Activated CD4-positive, alpha-beta T cell treated with anti-CD3 and anti-CD28 coated beads, Interleukin-2, Interleukin-6, amounts not matched to agents 100 ng/mL and 50 ng/mL, durations not matched to agents 16 hours and 8 hours (primary cell): ENCODE data around the gene GNB2.
"Not testable (repeated sequence)": the region's sequence is repeated elsewhere in the genome, so short reads cannot be mapped to it uniquely, and the experiment has no call there.

Experiments
- DNase-seq: peaks from one replicate; pipeline ENCODE4 v3.0.0-alpha.2; 2020

GNB2 gene

DNA sequence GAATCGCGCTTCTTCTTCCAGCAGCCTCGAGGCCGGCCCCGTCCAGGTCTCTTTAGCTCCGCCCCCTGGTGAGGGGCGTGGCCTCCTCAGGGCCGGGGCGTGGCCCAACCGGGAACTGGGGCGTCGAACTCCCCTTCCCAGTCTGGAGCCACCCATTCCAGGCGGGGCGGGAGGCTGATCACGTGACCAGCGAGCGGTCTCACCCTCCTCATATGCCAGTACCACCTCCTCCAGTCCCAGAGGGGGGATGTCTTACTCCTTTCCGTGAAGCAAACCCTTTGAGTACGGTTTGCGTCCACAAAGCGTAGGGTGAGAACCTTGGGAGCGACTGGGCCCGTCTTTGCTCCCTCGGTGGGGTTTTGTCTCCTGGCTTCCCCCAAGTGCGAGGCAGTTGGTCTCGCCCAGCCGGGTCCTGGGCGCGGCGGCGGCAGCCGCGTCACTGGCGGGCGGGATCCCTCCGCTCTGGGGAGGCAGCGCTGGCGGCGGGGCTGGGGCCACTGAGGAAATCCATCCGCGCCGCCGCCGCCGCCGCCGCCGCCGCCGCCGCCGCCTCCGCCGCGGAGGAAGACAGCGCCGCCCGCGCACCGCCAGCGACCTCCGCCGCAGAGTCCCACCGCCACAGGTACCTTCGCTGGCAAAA lies at the start of gene GNB2:
Gene GNB2 (plus strand): TSS at position 439 of the 640 bp plus-strand sequence. CDS start 2,526 bp downstream, outside the sequence.
- DNase-seq = peak; percentile 100

DNA sequence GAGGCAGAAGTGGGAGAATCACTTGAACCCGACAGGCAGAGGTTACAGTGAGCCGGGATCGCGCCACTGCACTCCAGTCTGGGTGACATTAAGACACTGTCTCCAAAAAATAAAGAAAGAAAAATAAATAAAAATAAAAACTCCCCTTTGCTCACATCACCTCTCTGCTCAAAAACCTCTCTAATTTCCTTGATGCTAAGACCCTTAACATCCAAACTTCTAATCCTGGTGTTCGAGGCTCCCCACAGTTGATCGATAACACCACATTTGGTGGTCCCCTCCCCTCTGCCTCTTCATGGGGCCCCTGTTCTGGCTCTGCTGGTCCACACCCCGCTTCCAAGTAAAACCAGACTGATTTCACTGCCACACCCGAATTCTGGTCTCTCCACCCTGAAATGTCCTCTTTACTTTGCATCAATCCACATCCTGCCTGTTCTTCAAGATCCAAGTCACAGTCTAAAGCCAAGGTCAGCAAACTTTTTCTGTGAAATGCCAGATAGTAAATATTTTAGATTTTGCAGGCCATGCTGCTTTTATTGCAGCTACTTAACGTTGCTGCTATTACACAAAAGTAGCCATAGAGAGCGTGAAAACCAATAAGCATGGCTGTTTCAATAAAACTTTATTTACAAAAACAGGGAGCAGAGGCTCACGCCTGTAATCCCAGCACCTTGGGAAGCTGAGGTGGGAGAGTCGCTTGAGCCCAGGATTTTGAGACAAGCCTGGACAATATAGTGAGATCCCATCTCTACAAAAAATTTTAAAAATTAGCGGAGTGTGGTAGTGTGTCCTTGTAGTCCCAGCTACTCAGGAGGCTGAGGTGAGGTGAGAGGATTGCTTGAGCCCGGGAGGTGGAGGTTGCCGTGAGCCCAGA lies 49.4 kb upstream of the GNB2 start:
- no peak for DNase-seq

DNA sequence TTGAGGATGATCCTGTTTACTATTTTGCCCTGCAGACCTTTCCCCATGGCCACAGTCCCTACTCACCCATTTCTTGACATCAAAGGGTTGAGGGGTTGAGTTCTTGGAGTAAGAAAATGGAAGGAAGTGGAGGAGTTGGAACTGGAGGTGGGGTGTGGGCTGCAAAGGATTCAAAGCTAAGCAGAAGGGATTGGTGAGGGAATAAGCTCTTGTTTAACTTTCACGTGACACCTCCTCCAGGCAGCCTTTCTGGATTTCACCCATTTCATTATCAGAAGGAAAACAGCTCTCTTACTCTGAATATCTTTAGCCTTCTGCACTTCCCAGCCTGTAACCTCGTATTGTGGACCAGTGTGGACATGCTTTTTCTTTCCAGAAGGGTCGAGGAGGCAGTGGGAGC lies 47.5 kb upstream of the GNB2 start:
- no peak for DNase-seq

DNA sequence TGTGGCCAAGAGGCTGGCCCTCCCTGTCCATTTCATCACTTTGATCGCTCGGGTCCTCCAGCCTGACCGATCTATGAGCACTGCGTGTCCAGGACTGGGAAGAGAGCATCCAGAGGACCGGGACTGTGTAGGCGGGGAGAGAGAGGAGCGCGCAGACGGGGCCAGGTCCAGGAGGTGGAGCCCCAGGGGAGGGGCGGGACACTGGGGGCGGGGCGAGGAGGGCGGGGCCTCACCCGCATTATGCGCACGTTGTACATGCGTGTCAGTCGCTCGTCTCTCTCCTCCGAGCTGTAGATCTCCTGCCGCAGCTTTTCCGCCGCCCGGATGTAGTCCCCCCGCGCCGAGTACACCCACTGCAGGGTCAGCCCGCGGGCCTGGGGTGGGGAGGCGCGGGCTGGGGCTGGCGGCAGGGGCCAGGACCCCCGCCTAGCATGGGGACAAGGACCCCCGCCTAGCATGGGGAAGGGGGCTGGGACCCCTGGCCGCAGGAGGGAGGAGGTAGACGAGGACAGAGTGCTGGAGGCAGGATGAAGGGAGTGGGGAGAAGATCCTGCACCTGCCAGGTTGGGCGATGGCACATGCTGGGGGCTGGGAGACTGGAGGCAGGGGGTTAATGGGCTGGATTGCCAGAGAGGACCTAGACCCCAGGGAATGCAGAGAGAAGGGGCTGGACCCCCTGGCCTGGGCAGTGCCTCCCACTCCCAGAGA lies 46.9 kb upstream of the GNB2 start:
- DNase-seq = peak; percentile 93

DNA sequence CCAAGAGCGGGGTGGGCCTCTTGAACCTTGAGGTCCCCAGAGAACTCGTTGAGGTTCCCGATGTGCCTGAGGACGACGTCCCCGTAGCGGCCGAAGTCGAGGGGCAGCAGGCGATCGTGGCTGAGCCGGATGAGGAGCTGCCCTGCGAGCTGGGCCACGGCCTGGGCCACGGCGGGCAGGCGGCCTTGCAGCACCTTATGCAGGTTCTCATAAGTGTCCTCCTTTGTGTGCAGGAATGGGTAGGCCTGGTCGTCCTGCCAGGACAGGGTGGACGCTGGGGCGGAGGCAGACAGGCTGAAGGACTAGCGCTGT lies 46.3 kb upstream of the GNB2 start:
- DNase-seq = no peak

DNA sequence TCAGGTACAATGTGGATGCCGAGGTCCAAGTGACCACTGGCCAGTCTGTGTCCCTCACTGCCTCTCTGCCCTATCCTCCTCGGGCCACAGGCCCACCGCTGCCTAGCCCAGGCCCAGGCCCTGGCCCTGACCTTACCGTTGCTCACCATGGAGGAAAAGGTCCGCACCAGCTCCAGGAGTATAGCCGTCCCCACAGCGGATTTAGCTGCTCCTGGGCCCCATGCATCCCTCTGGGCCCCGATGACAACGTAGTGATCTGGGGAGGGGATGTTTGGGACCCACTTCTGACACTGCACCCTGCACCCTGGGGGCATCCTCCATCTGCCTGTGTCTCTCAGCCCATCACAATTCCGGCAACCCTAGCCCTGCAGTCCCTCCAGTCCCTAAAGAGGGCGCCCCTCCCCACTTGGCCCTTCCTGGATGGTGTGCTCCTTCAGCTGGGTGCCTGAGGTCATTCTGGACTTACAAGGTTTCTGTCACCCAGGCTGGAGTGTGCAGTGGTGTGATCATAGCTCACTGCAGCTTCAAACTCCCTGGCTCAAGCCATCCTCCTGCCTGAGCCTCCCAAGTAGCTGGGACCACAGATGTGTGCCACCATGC lies 44.3 kb upstream of the GNB2 start:
- peak; percentile 53 for DNase-seq

DNA sequence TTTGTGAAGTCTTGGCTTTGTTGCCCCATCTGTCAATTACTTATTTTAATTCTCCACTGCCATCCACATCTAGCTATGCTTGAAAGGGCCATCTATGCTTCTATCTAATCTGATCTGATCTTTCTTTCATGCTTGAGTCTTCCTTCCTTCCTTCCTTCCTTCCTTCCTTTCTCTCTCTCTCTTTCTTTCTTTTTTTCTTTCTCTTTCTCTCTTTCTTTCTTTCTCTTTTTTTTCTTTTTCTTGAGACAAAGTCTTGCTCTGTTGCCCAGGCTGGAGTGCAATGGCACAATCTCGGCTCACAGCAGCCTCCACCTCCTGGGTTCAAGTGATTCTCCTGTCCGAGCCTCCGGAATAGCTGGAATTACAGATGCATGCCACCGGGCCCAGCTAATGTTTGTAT lies 43.5 kb upstream of the GNB2 start:
- DNase-seq = no peak

DNA sequence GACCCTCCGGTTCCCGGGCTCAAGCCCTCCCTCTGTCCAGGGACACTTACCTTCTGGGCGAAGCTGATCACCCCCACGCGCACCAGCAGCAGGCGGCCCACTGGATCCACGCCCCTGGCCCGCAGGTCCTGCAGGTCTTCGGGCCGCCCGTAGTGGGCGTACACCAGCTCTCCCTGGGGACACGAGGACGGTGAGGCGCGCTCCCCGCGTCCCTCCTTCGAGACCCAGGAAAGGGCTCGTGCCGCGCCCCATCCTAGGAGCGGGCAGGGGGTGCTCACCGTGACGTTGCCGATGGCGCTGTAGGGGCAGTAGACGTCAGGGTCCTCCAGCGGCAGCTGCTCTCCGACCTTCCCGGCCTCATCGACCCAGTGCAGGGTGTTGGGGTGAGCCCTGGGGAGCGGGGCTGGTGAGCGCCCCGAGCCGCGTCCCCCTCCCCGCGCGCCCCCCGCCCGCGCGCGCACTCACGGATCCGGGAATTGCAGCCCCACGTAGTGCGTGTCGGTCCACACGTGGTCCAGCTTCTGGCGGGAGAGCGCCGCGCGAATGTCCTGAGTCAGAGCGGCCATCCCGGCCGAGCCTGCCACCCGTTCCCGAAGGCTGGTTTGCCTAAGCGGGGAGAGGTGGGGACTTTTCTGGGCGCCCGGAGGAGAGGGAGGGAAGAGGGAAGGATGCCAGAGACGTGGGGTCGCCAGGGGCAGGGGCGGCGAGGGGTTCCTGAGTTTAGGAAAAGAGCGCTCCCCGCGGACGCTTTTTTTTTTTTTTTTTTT lies 40.4 kb upstream of the GNB2 start:
- peak; percentile 81 for DNase-seq

DNA sequence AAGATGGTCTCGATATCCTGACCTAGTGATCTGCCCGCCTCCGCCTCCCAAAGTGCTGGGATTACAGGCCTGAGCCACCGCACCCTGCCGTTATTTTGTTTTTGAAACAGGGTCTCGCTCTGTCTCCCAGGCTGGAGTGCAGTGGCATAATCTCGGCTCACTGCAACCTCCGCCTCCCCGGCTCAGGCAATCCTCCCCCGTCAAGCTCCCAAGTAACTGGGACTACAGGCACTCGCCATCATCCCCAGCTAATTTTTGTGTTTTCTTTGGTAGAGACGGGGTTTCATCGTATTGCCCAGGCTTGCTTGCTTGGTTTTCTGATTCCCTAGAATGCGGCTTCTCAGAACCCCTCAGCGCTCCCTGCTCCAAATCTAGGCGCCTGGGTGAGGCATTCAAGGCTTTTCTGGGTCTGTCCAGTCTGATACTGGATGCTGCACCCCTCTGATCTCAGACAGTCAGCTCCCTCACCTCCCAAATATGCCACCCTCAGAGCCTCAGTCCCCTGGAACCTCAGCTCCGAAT lies 33.5 kb upstream of the GNB2 start:
- no peak for DNase-seq

DNA sequence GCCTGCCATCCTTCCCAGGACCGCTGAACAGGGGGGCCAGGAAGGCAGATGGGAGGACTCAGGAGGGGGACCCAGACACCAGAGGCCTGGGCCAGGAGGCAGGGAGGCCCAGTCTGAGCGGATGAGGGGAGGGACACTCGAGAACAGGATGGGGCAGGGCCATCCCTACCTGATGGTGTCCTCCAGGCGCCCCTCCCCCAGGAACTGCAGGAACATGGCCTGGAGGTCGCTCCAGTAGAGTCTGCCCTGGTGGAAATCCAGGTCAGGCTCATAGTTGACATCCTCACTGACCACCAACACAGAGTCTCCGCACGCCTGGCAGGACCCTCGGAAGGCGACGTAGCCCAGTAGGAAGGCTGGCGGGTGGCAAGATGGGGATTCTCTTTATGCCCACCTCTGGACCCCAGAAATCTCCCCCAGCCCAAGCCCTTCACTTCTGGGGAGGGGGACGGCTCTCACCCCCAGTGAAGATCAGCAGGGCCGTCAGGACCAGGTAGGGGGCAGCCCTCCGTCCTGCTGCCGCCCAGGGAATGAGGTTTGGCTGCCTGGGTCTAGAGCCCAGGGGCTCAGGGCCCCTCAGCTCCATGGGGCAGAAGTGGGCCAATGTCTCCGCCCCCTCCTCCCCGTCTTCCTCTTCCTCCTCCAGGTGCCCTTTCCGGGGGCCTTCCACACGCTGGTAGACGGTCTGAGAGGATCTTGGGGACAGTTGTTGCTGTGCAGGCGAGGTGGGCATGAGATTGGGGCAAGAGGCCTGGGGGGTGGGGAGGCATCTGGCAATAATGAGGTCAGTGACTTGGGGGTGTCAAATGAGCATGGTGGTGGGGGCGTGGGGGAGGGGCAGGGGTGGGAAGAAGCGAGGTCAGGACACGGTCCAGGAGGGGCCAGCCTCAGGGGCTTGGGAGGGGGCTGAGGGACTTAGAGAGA lies 32.8 kb upstream of the GNB2 start:
- DNase-seq = no peak

DNA sequence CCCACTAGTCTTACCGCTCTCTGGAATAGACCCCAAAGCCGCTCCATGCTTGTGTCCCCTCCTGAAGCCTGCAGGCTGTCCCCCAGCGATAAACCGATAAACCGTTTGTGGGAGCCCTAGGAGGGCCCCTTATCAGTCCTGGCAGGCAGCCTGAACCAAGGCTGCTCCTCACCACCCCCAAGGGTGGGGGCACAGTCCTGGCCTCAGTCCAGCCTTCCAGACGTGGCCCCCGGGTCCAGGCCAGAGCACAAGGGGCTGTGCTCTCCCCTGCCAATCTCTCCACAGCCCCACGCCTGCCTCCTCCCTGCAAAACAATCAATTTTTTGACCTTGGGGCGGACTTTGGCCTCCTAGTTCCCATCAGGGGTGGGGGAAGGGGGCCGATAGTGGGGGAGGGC lies 32.1 kb upstream of the GNB2 start, which contains the start of gene TFR2:
Gene TFR2 (minus strand): TSS at position 90 of the 397 bp plus-strand sequence. CDS start 43 bp downstream, at position 47.
- no peak for DNase-seq

DNA sequence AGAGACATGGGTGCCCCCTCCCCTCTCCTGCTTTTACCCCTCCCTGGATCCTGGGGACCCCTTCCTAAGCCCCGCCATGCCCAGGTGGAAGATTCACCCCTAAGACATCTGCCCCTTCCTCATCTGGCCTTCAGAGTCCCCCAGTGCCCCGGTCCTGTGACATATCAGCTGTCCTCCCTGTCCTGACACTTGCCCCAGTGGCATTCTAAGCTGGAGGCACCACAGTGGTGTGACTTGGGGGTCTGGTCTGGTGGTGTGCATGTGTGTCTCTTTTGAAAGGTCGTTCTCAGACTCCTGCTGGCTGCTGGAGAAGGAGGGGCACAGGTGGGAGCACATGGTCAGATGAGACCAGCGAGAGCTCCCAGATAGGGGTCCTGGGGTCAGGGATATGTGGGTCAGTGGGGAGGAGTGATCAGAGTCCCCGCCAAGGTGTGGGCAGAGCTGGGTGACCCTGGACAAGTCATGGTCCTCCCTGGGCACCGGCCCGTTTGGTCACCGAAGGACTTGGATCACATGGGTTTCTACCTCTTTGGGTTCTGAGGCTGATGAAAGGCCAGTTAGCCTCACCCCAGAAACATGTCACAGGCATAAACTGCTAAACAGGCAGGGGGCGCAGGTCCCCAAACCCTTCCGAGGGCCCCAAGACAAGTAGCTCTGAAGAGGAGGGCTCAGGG lies 31.5 kb upstream of the GNB2 start:
- no peak for DNase-seq

DNA sequence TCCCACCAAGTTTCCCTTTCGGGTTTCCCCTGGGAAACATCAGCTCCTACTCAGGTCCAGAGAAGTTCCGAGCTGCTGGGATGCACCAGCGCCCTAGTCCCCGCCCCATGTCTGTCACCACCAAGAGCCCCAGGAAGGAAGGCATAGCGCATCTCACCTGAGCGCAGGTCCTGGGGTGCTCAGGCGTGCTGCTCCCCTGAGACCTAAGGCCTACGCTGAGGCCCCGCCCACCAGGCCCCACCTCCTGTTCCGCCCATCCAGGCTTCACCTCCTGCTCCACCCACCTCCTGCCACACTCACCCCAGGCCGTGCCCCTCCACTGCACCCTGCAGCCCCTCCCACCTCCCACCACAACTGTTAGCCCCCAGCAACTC lies 31.0 kb upstream of the GNB2 start:
- DNase-seq = peak; percentile 32

DNA sequence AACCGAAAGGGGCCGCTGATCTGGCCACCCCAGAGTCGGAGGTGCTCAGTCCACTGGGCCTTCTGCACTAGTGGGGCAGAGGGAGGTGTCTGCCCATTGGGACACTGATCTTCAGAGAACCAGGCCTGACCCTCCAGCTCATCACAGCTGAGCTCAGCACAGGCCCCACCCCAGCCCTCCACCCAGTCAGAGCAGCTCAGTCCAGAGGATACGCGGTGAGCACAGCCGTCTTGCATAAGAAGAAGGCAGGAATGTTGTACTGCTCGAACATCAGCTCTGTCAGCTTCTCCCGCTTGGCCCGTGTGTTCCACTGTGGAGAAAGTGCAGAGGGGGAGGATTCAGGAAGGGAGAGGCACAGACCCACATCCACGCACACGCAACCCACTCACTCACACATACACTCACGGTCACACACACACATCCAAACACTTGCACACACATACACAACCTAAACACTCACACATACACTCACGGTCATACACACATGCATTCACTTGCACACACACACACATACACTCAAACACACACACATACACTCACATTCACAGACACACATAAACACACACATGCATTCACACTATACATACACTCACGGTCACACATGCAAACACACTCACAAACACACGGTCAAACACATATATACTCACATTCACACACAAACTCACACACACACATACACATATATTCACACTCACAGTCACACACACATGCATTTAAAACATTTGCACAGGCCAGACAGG lies 23.5 kb upstream of the GNB2 start:
- DNase-seq = no peak

DNA sequence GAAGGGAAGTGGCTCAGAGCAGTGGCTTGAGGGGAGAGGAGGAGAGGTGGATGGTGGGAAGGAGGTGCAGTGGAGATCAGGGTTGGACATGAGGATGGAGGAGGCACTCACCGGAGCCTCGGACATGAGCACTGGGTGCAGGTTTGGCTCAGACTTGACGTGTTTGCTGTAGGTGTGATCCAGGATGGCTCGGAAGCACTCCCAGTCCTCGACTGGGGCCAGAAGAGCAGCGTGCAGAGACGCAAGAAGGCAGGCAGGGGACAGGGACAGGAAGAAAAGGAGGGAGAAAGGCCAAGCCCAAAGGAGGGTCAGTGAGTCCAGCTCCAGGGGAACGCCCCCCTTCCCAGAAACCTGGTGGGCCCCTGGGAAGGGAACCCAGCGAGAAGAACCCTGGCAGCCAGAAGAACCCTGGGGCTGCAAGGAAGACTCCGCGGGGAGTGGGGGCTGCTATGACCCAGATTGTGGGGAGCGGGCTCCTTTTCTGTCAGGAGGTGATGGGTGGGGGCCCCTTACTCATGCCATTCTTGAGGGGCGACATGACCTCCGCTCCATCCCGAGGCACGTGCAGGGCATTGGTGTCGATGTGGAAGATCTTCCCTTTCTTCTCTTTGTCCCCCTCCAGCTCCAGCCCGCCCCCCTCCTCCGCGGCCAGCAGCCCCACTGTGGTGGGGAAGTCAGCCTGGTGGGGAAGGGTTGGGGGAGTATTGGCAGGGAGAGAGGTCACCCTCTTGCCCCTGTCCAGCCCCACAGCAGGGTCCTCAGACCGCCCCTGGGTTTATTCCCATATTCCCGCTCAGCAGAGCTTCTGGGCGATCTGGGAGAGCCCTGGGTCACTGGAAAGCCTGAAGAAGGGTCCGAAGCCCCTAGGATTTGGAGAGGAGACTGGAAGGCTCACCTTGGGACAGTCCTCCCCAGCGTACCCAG lies 18.4 kb upstream of the GNB2 start:
- DNase-seq = no peak

DNA sequence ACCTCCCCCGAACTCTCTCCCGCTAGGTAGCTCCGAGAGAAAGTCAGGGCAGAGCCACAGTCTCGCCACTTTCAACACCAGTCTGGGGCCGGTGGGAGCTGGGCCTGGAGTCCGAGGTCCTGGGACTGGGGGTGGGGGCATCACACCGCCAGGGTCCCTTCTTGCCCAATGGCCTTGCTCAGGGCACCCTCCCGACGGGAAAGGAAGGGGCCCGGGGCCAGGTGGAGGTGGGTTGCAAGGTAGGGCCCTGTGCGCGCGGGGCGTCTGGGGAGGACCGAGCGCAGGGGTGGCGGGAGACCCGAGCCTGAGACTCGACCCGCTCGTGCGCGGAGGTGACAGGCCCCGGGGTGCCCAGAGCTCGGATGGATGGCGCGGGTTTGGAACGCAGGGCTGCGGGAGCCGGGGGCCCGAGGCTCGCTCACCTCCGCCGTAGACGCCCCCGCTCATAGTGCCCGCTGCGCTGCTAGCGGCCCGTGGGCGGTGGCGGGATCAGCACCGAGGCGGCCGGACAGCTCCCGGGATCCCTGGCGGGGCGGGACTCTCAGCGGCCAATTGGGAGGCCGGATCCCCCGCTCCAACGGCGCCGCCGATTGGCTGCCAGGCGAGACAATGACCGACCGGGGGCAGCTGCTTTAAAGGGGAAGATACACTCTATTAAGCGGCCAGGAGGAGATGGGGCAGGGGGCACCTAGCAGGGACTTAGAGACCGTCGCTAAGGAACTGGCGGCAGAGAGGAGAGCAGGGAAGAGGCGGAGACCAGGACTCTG lies 17.4 kb upstream of the GNB2 start, which contains the start of gene ACTL6B:
Gene ACTL6B (minus strand): TSS at position 541 of the 767 bp plus-strand sequence. CDS start 94 bp downstream, at position 447.
- DNase-seq = peak; percentile 62

DNA sequence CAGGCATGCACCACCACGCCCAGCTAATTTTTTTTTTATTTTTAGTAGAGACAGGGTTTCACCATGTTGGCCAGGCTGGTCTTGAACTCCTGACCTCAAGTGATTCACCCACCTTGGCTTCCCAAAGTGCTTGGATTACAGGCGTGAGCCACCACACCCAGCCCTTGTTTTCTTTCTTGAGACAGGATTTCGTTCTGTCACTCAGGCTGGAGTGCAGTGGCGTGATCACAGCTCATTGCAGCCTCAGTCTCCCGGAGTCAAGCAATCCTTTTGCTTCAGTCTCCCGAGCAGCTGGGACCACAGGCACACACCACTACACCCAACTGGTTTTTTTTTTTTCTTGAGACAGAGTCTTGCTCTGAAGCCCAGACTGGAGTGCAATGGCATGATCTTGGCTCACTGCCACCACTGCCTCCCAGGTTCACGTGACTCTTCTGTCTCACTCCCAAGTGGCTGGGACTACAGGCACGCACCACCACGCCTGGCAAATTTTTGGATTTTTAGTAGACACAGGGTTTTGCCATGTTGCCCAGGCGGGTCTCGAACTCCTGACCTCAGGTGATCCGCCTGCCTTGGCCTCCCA lies 11.3 kb upstream of the GNB2 start:
- DNase-seq = not testable (repeated sequence)
